GM21390 (cell line): ENCODE data around the gene PC.
"Not testable (repeated sequence)": the region's sequence is repeated elsewhere in the genome, so short reads cannot be mapped to it uniquely, and the experiment has no call there.

Experiments used
- ATAC-seq: cut with Tn5 transposase; IDR thresholded peaks from one replicate; pipeline ENCODE4 v1.9.1; 2021; ENCODE audit not compliant: unreplicated experiment

PC gene, protein sequence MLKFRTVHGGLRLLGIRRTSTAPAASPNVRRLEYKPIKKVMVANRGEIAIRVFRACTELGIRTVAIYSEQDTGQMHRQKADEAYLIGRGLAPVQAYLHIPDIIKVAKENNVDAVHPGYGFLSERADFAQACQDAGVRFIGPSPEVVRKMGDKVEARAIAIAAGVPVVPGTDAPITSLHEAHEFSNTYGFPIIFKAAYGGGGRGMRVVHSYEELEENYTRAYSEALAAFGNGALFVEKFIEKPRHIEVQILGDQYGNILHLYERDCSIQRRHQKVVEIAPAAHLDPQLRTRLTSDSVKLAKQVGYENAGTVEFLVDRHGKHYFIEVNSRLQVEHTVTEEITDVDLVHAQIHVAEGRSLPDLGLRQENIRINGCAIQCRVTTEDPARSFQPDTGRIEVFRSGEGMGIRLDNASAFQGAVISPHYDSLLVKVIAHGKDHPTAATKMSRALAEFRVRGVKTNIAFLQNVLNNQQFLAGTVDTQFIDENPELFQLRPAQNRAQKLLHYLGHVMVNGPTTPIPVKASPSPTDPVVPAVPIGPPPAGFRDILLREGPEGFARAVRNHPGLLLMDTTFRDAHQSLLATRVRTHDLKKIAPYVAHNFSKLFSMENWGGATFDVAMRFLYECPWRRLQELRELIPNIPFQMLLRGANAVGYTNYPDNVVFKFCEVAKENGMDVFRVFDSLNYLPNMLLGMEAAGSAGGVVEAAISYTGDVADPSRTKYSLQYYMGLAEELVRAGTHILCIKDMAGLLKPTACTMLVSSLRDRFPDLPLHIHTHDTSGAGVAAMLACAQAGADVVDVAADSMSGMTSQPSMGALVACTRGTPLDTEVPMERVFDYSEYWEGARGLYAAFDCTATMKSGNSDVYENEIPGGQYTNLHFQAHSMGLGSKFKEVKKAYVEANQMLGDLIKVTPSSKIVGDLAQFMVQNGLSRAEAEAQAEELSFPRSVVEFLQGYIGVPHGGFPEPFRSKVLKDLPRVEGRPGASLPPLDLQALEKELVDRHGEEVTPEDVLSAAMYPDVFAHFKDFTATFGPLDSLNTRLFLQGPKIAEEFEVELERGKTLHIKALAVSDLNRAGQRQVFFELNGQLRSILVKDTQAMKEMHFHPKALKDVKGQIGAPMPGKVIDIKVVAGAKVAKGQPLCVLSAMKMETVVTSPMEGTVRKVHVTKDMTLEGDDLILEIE

DNA sequence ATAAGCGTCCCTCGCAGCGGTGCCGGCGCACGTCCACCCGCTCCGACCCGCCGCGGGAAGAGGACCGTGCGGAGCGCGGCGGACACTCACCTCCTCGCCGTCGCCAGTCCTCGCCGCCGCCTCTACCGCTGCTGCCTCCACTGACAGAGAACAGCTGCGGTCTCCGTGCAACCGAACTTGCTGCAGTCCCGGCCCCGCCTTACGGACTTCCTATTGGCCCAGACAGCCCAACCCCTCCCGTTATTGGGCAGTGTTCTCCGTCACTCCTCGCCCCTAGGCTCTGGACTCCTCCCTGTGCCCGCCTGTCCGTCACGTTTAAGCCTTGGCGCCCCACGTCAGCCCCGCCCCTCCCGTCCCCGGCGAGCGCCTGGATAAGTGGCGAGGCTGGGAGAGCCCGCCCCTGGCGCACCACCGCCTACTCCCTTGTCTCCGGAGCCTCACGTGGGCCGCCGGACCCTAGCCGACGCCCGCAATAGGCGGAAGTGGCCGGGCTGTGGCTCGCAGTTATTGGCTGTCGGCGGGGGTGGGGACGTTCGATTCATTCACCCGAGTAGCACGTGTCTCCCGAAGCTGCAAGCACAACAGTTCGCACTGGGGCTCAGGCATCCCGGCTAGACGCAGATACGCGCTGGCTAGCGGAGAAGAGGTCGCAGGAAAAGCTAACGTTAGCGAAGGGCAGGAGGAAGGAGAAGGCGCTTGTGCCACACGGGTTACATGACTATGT, at the start of gene PC:
PC (minus strand) TSS at position 152 of the 724 bp plus-strand sequence. CDS start 86,224 bp downstream, outside the sequence.
- ATAC-seq, result peak; percentile 89

DNA sequence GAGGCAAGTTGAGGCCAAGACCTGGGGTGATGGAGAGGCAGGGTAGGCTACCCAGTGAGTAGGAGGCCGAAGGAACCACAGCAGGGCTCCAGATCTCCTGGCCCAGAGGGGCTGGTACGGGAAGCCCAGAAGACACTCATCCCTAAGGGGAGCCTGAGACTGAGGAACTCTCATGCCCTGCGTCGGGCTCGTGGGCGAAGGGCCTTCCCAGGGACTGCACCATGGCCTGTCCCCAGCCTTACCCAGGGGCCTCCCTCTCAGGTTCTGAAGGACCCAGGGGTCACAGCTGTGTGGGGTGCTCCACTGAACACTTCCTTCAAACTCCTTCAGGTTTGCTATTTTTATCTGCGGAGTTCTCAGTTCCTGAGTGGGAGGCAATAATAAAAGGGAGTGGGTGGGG, 48.9 kb upstream of the PC start:
- ATAC-seq, result no peak

DNA sequence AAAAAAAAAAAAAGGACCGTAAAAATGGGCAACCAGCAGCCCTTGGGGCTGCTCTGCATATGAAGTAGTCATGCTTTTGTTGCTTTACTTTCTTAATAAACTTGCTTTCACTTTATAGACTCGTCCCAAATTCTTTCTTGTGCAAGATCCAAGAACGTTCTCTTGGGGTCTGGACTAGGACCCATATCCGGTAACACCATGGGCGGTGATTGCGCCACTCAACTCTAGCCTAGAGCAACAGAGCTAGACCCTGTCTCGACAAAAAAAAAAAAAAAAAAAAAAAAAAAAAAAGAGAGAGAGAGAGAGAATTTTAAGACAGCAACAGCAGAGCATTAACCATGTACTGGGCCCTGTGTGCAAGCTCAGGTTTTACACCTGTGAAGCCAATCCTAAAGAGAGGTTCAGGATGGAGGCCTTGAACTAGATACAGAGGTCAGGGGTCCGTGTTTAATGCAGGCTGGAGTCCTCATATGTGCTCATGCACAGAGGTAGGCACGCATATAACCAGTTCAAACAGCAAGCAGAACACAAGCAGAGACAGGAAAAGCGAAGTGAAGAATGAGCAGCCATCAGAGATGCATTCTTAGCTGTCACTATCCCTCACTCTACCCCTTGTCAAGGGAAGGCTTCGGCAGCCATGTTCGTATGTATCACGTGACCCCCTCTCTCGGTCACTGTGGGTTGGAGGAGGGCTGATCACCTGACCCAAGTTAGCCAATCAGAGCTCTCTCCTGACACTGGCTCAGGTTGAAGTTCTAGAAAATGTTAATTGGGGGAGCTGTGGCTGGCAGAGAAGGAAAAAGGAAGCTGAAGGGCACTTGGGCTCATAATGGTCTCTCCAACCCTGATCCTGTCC, 48.1 kb upstream of the PC start:
- ATAC-seq, result no peak

DNA sequence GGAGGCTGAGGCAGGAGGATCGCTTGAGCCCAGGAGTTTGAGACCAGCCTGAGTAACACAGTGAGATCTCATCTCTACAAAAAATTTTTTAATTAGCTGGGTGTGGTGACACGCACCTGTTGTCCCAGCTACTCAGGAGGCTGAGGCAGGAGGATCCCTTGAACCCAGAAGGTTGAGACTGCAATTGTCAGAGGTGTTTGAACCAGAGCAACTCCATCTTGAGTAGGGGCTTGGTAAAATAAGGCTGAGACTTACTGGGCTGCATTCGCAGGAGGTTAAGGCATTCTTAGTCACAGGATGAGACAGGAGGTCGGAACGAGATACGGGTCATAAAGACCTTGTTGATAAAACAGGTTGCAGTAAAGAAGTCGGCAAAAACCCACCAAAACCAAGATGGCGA, 47.0 kb upstream of the PC start:
- not testable (repeated sequence) for ATAC-seq

DNA sequence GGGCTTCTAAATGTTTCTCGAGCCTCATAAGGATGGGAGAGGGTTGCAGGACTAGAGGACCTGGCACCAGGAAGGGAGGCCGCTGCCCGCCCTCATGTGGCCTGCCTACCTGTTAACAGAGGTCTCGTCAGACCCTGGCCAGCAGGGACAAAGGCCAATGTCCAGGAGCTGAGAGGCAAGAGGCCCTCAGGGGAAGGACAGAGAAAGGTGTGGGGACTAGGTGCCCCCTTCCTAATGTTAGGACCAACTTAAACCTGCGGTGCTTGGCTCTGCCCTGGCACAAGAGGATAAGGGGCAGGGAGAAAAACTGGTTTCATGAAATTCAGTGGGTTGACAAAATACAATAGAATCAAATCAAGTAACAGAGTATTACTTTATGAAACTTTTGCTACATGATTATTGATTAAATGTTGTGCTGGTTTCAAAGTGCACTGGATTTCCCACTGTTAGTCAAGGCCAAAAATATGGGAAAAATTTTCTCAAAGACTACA, 44.8 kb upstream of the PC start:
- ATAC-seq, result no peak

DNA sequence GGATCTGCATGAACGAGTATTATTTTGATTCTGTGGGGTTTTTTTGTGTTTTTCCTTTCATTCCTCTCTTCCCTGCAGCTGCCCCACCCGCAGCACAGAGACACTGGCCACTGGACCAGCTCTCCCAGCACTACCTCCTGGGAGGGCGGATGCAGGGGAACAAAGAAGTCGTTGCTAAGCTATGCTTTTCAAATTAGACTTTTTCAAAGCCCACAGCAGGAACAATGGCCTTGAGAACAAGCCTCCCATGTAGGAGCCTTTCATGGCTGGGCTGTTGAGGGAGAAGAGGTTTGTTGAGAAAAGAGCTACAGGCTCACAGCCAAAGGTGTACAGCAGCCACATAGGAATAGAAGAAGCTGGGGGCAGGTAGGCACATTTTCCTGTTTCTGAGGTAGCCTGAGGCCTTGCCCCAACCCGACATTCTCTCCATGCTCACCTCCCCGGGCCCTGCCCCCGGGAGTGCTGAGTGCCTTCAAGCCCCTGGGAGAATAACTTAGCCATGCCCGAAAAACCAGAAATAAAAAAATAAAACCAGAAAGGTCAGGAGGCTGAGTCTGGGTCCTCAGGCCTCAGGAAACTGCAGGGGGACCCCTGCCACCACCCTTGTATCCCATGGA, 44.2 kb upstream of the PC start:
- no peak for ATAC-seq

DNA sequence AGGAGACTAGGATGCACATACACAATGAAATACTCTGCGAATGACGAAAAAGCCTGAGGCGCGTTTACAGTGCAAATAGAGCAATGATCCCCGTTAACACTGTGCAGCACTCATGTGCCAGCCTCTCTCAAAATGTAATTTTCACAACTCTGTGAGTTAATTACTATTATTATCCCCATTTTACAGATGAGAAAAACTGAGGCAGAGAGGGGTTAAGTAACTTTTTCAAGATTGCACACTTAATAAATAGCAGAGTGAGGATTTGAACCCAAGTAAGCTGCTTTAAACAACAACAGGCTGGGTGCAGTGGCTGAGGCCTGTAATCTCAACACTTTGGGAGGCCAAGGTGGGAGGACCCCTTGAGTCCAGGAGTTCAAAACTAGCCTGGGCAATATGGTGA, 43.1 kb upstream of the PC start:
- ATAC-seq, result no peak

DNA sequence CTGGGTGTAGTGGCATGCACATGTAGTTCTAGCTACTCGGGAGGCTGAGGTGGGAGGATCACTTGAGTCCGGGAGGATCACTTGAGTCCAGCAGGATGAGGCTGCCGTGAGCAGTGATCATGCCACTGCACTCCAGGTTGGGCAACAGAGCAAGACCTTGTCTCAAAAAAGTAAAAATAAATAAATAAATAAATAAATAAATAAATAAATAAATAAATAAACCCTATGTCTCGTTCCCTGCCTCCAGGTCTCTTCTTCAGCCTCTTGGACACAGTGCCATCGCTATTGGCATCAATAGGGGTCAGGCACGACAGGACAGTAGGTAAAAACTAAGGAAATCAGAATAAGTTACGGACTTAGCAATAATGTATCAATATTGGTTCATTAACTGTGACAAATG, 41.4 kb upstream of the PC start:
- ATAC-seq, result no peak

DNA sequence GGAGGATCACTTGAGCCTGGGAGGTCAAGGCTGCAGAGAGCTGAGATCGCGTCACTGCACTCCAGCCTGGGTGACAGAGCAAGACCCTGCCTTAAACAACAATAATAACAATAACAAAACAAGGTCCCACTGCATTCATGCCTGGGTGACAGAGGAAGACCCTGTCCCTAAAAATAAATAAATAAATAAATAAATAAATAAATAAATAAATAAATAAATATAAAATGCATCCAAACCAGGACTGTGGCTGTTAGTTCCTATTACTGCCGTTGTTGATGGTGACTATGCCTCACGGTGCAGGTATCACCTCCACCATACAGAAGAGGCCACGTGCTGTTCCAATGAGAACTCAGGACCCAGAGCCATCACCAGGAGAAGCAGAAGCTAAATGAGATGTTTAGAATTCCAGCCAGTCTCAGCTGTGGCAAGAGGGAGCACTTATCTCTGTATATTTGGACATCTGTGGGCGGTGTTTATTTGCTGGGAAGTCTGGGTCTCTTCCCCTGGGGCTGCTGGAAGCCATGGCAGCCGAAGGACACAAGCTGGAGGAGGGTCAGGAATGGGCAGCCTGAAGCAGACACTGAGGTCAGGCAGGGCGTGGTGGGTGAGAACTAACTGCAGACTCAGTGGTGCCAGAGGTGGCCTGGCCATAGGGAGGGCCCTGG, 38.6 kb upstream of the PC start:
- no peak for ATAC-seq

DNA sequence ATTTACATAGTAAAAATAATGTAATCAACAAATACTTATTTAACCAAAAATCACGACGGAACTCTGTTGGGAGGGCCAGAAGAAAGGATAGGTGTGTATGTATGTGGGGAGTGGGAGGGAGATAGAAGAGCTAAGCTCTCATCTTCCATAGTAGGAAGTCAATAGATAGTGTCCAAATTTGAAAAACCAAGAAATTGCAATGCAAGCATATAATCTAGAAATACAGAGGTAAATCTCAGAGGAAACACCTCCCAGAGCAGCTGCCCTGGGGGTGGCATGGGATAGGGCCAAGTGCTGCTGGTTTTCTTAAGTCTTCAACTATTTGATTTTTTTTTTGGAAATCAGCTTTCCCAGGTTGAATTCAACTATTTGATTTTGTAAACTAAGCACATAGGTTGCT, 33.9 kb upstream of the PC start:
- no peak for ATAC-seq

DNA sequence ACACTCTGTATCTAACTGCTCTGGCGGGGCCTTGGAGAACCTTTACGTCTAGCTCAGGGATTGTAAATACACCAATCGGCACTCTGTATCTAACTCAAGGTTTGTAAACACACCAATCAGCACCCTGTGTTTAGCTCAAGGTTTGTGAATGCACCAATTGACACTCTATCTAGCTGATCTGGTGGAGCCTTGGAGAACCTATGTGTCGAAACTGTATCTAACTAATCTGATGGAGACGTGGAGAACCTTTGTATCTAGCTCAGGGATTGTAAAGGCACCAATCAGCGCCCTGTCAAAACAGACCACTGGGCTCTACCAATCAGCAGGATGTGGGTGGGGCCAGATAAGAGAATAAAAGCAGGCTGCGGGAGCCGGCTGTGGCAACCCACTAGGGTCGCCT, 31.2 kb upstream of the PC start:
- ATAC-seq, result not testable (repeated sequence)

DNA sequence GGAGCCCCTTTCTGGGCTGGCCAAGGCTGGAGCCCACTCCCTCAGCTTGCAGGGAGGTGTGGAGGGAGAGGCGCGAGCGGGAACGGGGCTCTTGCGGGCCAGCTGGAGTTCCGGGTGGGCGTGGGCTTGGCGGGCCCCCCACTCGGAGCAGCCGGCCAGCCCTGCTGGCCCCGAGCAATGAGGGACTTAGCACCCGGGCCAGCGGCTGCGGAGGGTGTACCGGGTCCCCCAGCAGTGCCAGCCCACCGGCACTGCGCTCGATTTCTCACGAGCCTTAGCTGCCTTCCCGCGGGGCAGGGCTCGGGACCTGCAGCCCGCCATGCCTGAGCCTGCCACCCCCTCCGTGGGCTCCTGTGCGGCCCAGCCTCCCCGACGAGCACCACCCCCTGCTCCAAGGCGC, 30.6 kb upstream of the PC start:
- ATAC-seq, result not testable (repeated sequence)

DNA sequence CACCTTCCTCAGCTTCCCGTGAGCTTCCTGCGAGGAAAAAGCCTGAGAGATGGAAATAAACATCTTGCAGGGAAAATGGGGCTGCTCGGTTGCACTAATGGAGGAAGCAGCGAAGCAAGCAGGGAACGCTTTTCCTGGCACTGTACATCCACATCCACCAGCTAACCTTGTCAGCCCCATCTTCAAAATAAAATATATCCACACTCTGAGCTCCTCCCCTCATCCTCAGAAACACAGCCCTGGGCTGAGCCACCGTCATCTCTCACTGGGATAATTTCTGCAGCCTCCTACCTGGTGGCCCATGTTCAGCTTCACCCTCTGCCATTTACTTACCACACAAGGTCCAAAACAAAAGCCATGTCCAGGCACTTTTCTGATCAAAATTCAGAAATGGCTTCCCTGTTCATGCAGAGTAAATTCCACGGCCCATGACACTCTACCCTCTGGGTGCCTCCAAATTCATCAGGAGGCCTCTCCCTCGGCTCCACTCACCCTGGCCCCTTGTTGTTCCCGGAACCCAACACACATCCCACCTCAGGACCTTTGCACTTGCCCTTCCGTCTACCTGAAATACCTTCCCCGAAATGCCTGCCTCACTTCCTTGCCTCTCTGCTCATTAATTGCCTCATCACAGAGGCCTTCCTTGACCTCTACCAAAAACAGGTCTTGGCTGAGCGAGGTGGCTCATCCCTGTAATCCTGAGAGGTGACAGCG, 29.9 kb upstream of the PC start:
- ATAC-seq, result no peak

DNA sequence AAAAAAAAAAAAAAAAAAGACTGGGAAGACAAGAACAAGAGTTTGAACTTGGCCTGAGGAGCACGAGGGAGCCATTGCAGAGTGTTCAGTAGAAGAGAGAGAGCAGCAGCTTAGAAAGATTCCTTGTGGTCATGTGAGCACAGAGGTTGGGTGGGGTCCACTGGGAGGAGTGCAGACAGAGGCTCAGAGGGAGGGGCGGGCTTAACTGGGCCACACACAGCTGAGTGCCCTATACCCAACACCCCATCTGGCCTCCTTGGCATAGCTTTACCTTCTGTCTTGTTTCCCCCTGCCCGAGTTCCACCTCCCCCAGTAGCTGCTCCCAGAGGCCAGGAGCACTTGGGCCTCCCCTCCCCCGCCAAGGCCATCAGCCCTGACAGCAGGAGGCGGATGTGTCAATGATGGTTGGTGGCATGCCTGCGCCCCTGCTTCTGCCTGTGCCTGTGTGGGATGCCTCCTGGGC, 29.0 kb upstream of the PC start:
- ATAC-seq, result no peak

DNA sequence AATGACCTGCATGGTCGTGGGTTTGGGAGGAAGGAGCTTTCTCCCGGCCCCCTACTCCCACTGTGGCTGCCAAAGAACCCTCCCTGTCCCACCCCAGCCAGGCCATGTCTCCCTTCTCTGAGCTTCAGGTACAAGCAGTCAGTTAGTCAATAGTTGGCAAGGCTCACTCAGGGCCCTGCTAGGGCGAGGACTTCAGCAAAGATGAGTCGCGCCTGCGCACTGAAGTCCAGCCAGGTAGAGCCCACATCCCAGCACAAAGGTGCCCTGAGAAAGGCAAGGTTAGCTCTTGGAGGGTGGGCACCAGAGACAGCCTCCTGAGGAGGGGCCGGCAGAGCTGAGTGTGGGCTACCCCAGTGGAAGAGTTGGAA, 28.0 kb upstream of the PC start:
- ATAC-seq, result no peak

DNA sequence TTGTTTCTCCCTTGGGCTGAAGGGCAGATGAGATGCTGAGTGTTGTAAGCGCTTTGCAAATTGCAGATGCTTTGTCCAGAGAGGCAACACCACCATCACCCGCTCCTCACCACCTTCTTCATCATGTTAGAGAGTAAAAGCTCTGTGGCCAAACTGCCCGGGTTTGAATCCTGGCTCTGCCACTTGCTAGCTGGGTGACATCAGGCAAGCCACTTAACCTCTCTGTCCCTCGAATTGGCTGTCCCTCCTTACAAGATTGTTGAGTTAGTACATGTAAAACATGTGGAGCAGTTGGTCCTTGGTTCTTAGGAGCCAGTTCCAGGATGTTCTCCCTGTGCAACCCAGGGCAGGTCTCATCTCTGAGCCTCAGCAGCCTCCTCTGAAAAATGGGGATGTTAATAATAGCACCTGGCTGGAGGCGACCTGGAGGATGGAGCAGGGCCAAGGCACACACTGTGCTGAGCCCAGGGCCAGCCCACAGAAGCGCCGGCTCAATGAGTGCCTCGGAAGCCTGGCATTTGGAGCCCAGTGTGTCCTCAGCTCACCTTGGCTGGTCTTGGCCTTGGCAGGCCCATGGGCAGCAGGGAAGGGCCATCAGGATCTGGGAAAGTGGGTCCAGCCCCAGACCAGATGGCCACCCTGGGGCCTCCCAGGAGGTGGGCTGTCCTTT, 27.5 kb upstream of the PC start:
- no peak for ATAC-seq

DNA sequence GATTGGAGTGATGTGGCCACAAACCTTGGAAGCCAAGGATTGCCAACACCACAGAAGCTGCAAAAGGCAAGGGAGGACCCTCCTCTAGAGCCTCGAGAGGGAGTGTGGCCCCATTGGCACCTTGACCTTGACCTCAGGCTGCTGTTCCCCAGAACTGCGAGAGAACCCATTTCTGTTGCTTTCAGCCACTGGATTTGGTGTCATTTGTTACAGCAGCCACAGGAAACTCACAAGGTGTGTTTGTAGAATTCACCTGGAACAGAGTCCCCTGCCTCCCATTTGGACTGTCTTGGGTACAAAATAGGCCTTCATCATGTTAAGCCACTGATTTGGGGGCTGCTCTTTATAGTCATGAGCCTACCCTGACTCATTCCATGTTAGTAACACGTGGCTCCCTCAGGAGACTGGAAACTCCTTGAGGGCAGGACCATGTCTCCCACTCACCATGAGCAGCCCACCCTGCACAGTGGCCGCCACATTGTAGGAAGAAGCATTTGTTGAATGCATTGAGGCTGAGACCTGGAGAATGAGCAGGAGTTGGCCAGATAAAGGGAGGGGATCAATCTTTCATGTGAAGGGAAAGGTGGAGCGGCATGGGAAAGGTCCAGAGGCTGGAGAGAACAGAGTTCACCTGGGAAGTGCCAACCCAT, 25.2 kb upstream of the PC start:
- ATAC-seq, result no peak
